Measurements from ENCODE around the gene RNF103. TPM values are rescaled to one million over a fixed set of nuclear protein-coding genes. Genes with fewer than 3 reads are reported as not detected.

RNF103 gene
- total RNA-seq, 1 experiment from 2014 or later, result 24.5 TPM

- no peak for TF ChIP-seq CTCF (conservative IDR thresholded peaks at IDR 0.05)
- no peak for TF ChIP-seq EZH2 (IDR thresholded peaks at IDR 0.05; ENCODE audit: low read depth)
- no peaks in the 10 kb centered on the region for H3F3A ChIP-seq (ENCODE audit: insufficient read depth, low read depth)
- BruUV-seq (replicated peaks), result no TSS peak
- intact Hi-C loops (cut with micrococcal nuclease; ENCODE audit: unreplicated experiment), result no loop called here
- CTCF ChIA-PET, result no interaction called here
- no peaks in the 10 kb centered on the region for H3K4me1 ChIP-seq (replicated peaks; ENCODE audit: insufficient read depth)
- H3K4me2 ChIP-seq, result no peak overlapping the region
- H3K4me3 ChIP-seq, result no peak overlapping the region
- no peaks in the 10 kb centered on the region for H3K9me2 ChIP-seq (ENCODE audit: insufficient read depth)
- H4K20me1 ChIP-seq (ENCODE audit: insufficient read depth), result no peaks in the 10 kb centered on the region
- DNase-seq, result no peak
- no peak overlapping the region for H2AFZ ChIP-seq
- H3K27ac ChIP-seq, result no peak overlapping the region
- no peaks in the 10 kb centered on the region for H3K79me2 ChIP-seq (ENCODE audit: low read depth)
- no peaks in the 10 kb centered on the region for H3K36me3 ChIP-seq (ENCODE audit: low read depth)
- POLR2A ChIA-PET (ENCODE audit: unreplicated experiment), result no interaction called here
- no peaks in the 10 kb centered on the region for H3K9me3 ChIP-seq (ENCODE audit: insufficient read depth, low read depth)
- H3K27me3 ChIP-seq (ENCODE audit: insufficient read depth, low read depth), result no peaks in the 10 kb centered on the region
Observed at GRCh38 chr2:86584151-86584913, 39.3 kb downstream of the RNF103 start.

DNA sequence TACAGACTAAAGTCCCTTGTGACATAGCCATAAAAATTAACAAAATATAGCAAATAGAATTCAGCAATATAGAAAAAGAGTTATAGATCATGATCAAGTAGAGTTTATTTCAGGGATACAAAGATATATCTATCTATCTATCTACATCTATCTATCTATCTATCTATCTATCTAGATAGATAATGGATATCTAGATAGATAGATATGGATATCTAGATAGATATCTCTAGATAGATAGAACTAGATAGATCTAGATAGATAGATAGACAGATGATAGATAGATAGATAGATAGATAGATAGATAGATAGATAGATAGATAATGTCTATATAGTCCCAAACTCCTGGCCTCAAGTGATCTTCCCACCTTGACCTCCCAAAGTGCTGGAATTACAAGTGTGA lies 43.1 kb downstream of the RNF103 start:
- no TSS peak for BruUV-seq (replicated peaks)
- no peaks in the 10 kb centered on the region for H3K9me2 ChIP-seq (ENCODE audit: insufficient read depth)
- H3K27ac ChIP-seq, result no peak overlapping the region
- POLR2A ChIA-PET (ENCODE audit: unreplicated experiment), result interaction anchor here (0.7 kb wide), 1 partner anchor 285 kb away, joined by 3 read pairs; no protein-coding TSS in a partner anchor
- intact Hi-C loops (cut with micrococcal nuclease; ENCODE audit: unreplicated experiment), result no loop called here
- H3K79me2 ChIP-seq (ENCODE audit: low read depth), result no peaks in the 10 kb centered on the region
- no peaks in the 10 kb centered on the region for H3K27me3 ChIP-seq (ENCODE audit: insufficient read depth, low read depth)
- no peaks in the 10 kb centered on the region for H3F3A ChIP-seq (ENCODE audit: insufficient read depth, low read depth)
- no peak for DNase-seq
- no peak overlapping the region for H2AFZ ChIP-seq
- H4K20me1 ChIP-seq (ENCODE audit: insufficient read depth), result no peaks in the 10 kb centered on the region
- H3K4me1 ChIP-seq (replicated peaks; ENCODE audit: insufficient read depth), result no peaks in the 10 kb centered on the region
- H3K4me3 ChIP-seq, result no peak overlapping the region
- no peak overlapping the region for H3K4me2 ChIP-seq
- H3K9me3 ChIP-seq (ENCODE audit: insufficient read depth, low read depth), result no peaks in the 10 kb centered on the region
- TF ChIP-seq EZH2 (IDR thresholded peaks at IDR 0.05; ENCODE audit: low read depth) (no peak), CTCF (conservative IDR thresholded peaks at IDR 0.05) (no peak)
- CTCF ChIA-PET, result no interaction called here
- H3K36me3 ChIP-seq (ENCODE audit: low read depth), result no peaks in the 10 kb centered on the region

GRCh38 chr2:86577817-86578456 lies 45.7 kb downstream of the RNF103 start:
- BruUV-seq (replicated peaks), result no TSS peak
- H3K4me3 ChIP-seq, result no peak overlapping the region
- TF ChIP-seq CTCF (conservative IDR thresholded peaks at IDR 0.05), result no peak
- TF ChIP-seq EZH2 (IDR thresholded peaks at IDR 0.05; ENCODE audit: low read depth), result no peak
- ChIA-PET CTCF (no interaction called here), POLR2A (ENCODE audit: unreplicated experiment) (no interaction called here)
- intact Hi-C loops (cut with micrococcal nuclease; ENCODE audit: unreplicated experiment), result no loop called here
- H3F3A ChIP-seq (ENCODE audit: insufficient read depth, low read depth), result no peaks in the 10 kb centered on the region
- no peak overlapping the region for H3K27ac ChIP-seq
- no peaks in the 10 kb centered on the region for H3K36me3 ChIP-seq (ENCODE audit: low read depth)
- H3K4me1 ChIP-seq (replicated peaks; ENCODE audit: insufficient read depth), result no peaks in the 10 kb centered on the region
- H3K79me2 ChIP-seq (ENCODE audit: low read depth), result no peaks in the 10 kb centered on the region
- H2AFZ ChIP-seq, result no peak overlapping the region
- H3K4me2 ChIP-seq, result no peak overlapping the region
- H3K9me2 ChIP-seq (ENCODE audit: insufficient read depth), result no peaks in the 10 kb centered on the region
- H3K9me3 ChIP-seq (ENCODE audit: insufficient read depth, low read depth), result no peaks in the 10 kb centered on the region
- no peaks in the 10 kb centered on the region for H4K20me1 ChIP-seq (ENCODE audit: insufficient read depth)
- no peak for DNase-seq
- no peaks in the 10 kb centered on the region for H3K27me3 ChIP-seq (ENCODE audit: insufficient read depth, low read depth)

Measured in PC-9 (cell line).